Breast epithelium (tissue), 4 donors: ENCODE data around the gene MTR. TPM values are rescaled to one million over a fixed set of nuclear protein-coding genes. Genes with fewer than 3 reads are reported as not detected.

Experiments
- DNase-seq, 2 donors: peaks; one replicate each; pipeline ENCODE4 v3.0.0-alpha.2; 2019; ENCODE audit warnings: low spot score in 2 of 2
- H3K27ac ChIP-seq, 2 donors: fragments of 200-600 bp; sonication (generic) in 1 of 2; one replicate each; pipeline ENCODE4 v1.5.1; 2016 to 2019; ENCODE audit warnings: mild to moderate bottlenecking in 1 of 2
- H3K27me3 ChIP-seq, 2 donors: fragments of 200-600 bp; sonication (generic) in 1 of 2; one replicate each; pipeline versions ENCODE4 v1.5.1 to v1.6.0; 2017 to 2019; ENCODE audit warnings: control low read depth in 1 of 2, mild to moderate bottlenecking in 1 of 2
- H3K36me3 ChIP-seq: fragments of 200-600 bp; one replicate; pipeline ENCODE4 v1.5.1; 2019
- H3K4me1 ChIP-seq, 2 donors: fragments of 200-600 bp; sonication (generic); one replicate each; pipeline ENCODE4 v1.5.1; 2016 to 2019; ENCODE audit warnings: control low read depth in 1 of 2
- H3K4me3 ChIP-seq, 3 donors: fragments of 200-600 bp; sonication (generic); 1 replicate in 2 of 3; 2 replicates in 1 of 3; pipeline ENCODE4 v1.5.1; 2016 to 2019; ENCODE audit warnings: mild to moderate bottlenecking in 3 of 3, moderate library complexity in 2 of 3
- H3K9me3 ChIP-seq, 2 donors: fragments of 200-600 bp; sonication (generic) in 1 of 2; one replicate each; pipeline ENCODE4 v1.5.1; 2016 to 2019; ENCODE audit warnings: control low read depth in 1 of 2
- CTCF ChIP-seq, 3 donors: fragments of 450-650 bp; IDR thresholded peaks; one replicate each; pipeline ENCODE4 v1.5.1; 2016 to 2017; ENCODE audit warnings: antibody characterized with exemption in 3 of 3, mild to moderate bottlenecking in 3 of 3, moderate library complexity in 3 of 3
- POLR2A ChIP-seq: fragments of 450-650 bp; IDR thresholded peaks from one replicate; pipeline ENCODE4 v1.6.1; 2016; ENCODE audit warnings: antibody characterized with exemption, mild to moderate bottlenecking, moderate library complexity
- POLR2AphosphoS5 ChIP-seq, 3 donors: sonication (generic); formaldehyde crosslinking; IDR thresholded peaks; one replicate each; pipeline ENCODE4 v1.6.1; 2017; ENCODE audit warnings: antibody characterized with exemption in 3 of 3
- intact Hi-C: fragments of 100-400 bp; cut with DNase I; formaldehyde crosslinking; loops from one replicate; pipeline ENCODE4 v1.15.1; 2023; ENCODE audit warnings: low total_unique reads
- total RNA-seq, 3 donors: library from RNA; depleted of rRNA; stranded (reverse); fragments of >200 nt; gene quantifications; one replicate each; pipeline ENCODE4 v1.1.0, GENCODE V29; 2016

MTR gene
- total RNA-seq, 3 donors from 2014 or later: 30.5 to 32.3 (median 31.7) TPM

- TF ChIP-seq POLR2A: no peak
- no peak for TF ChIP-seq POLR2AphosphoS5 (IDR thresholded peaks at IDR 0.05)
- no peak overlapping the region for H3K27ac ChIP-seq
- no peak overlapping the region for H3K4me3 ChIP-seq
- no peaks in the 10 kb centered on the region for H3K36me3 ChIP-seq
- DNase-seq: no peak
- no peaks in the 10 kb centered on the region for H3K4me1 ChIP-seq
- no peaks in the 10 kb centered on the region for H3K27me3 ChIP-seq
- H3K9me3 ChIP-seq: no peaks in the 10 kb centered on the region
- intact Hi-C loops: no loop called here
These were observed 32.7 kb upstream of the MTR start for GRCh38 chr1:236762410-236762809.

DNA sequence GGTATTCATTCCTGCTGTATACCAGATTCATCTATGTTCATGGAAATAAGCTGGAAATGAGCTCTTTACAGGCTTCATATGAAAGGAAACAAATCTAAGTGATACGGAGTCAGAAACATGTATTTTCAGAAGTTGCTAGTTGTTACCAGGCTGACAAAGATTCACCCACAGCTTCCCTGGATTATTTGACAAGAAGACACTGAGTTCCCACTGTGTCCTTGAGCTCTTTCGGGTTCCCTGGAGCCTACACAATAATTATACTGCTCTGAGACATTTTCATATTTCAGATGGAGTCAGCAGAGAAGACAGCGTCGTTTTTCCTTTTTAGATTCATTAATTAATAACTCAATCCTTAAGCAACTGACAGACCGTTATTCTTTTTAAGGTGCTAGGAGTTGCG lies 29.3 kb upstream of the MTR start:
- H3K36me3 ChIP-seq: no peaks in the 10 kb centered on the region
- H3K9me3 ChIP-seq: no peaks in the 10 kb centered on the region
- H3K4me3 ChIP-seq: no peak overlapping the region
- TF ChIP-seq POLR2AphosphoS5 (IDR thresholded peaks at IDR 0.05) (no peak), POLR2A (no peak), CTCF (IDR thresholded peaks at IDR 0.05) (no peak)
- no peak overlapping the region for H3K27ac ChIP-seq
- peaks cover 0 to under 1% of the 10 kb centered on the region in 2 donors for H3K27me3 ChIP-seq
- intact Hi-C loops: no loop called here
- H3K4me1 ChIP-seq: no peaks in the 10 kb centered on the region
- DNase-seq: no peak

- no peaks in the 10 kb centered on the region for H3K9me3 ChIP-seq
- peaks cover 0 to 6% of the 10 kb centered on the region in 2 donors for H3K27me3 ChIP-seq
- no peak overlapping the region for H3K27ac ChIP-seq
- H3K36me3 ChIP-seq: no peaks in the 10 kb centered on the region
- DNase-seq: no peak
- TF ChIP-seq POLR2A (no peak), POLR2AphosphoS5 (IDR thresholded peaks at IDR 0.05) (no peak), CTCF (IDR thresholded peaks at IDR 0.05) (no peak)
- intact Hi-C loops: no loop called here
- no peaks in the 10 kb centered on the region for H3K4me1 ChIP-seq
- no peak overlapping the region for H3K4me3 ChIP-seq
These were observed 28.6 kb upstream of the MTR start for GRCh38 chr1:236766506-236766905.

DNA sequence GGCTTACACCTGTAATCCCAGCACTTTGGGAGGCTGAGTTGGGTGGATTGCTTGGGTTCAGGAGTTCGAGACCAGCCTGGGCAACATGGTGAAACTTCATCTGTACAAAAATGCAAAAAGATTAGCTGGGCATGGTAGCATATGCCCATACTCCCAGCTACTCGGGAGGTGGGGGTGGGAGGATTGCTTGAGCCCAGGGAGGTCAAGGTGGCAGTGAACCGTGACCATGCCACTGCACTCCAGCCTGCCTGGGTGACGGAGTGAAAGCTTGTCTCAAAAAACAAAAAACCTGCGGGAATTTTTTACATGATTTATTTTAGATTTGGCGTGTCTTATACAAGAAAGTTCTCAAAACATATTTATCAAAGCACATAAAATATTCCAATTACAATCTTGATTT lies 27.8 kb upstream of the MTR start:
- Histone ChIP-seq H3K36me3 (no peaks in the 10 kb centered on the region), H3K27me3 (peaks cover 0 to 6% of the 10 kb centered on the region in 2 donors), H3K4me3 (no peak overlapping the region), H3K27ac (no peak overlapping the region), H3K9me3 (no peaks in the 10 kb centered on the region), H3K4me1 (no peaks in the 10 kb centered on the region)
- DNase-seq: no peak
- TF ChIP-seq CTCF (IDR thresholded peaks at IDR 0.05) (no peak), POLR2AphosphoS5 (IDR thresholded peaks at IDR 0.05) (no peak), POLR2A (no peak)
- intact Hi-C loops: no loop called here

- no peak overlapping the region for H3K27ac ChIP-seq
- no peak for DNase-seq
- intact Hi-C loops: no loop called here
- H3K9me3 ChIP-seq: no peaks in the 10 kb centered on the region
- peaks cover 0 to 6% of the 10 kb centered on the region in 2 donors for H3K27me3 ChIP-seq
- no peak for TF ChIP-seq CTCF (IDR thresholded peaks at IDR 0.05)
- TF ChIP-seq POLR2A: no peak
- no peak for TF ChIP-seq POLR2AphosphoS5 (IDR thresholded peaks at IDR 0.05)
- no peaks in the 10 kb centered on the region for H3K4me1 ChIP-seq
- no peak overlapping the region for H3K4me3 ChIP-seq
- no peaks in the 10 kb centered on the region for H3K36me3 ChIP-seq
These were observed 26.5 kb upstream of the MTR start for GRCh38 chr1:236768601-236769000.

GRCh38 chr1:236773919-236774318 lies 21.2 kb upstream of the MTR start:
- Histone ChIP-seq H3K9me3 (peaks cover 6 to 8% of the 10 kb centered on the region in 2 donors), H3K4me1 (no peaks in the 10 kb centered on the region), H3K4me3 (no peak overlapping the region), H3K27ac (no peak overlapping the region), H3K36me3 (no peaks in the 10 kb centered on the region), H3K27me3 (peaks cover 0 to 6% of the 10 kb centered on the region in 2 donors)
- DNase-seq: no peak
- TF ChIP-seq POLR2AphosphoS5 (IDR thresholded peaks at IDR 0.05) (no peak), CTCF (IDR thresholded peaks at IDR 0.05) (no peak), POLR2A (no peak)
- intact Hi-C loops: no loop called here
